K562 (cell line): ENCODE results near the gene DNAJC1. TPM values are rescaled to one million over a fixed set of nuclear protein-coding genes. Genes with fewer than 3 reads are reported as not detected.
A peak's percentile ranks its signal among the peaks of the same experiment; 100 is the strongest.

ENCODE experiments used
- ARID1B ChIP-seq: fragments of 450-650 bp; IDR thresholded peaks from 2 replicates; pipeline ENCODE4 v1.6.1; 2016; ENCODE audit warnings: antibody characterized with exemption, mild to moderate bottlenecking, inconsistent platforms
- ATF1 ChIP-seq, 2 experiments: fragments of 450-650 bp in 1 of 2; IDR thresholded peaks; 2 replicates each; pipeline ENCODE4 v1.6.1; 2016; ENCODE audit warnings: missing compliant biosample characterization in 1 of 2, missing genetic modification characterization in 1 of 2
- CHD7 ChIP-seq: fragments of 200-600 bp; sonication (generic); IDR thresholded peaks from one replicate; pipeline ENCODE4 v1.6.1; 2012; ENCODE audit warnings: mild to moderate bottlenecking, low read depth, low read length, inconsistent platforms
- KHSRP ChIP-seq: fragments of 450-650 bp; IDR thresholded peaks from 2 replicates; pipeline ENCODE4 v1.6.1; 2017
- NFIC ChIP-seq: fragments of 450-650 bp; IDR thresholded peaks from 2 replicates; pipeline ENCODE4 v1.6.1; 2017; ENCODE audit warnings: mild to moderate bottlenecking, inconsistent platforms
- NFXL1 ChIP-seq: fragments of 450-650 bp; formaldehyde crosslinking; IDR thresholded peaks from 2 replicates; pipeline ENCODE4 v1.4.0; 2021; ENCODE audit warnings: mild to moderate bottlenecking
- NR1H2 ChIP-seq: sonication (generic); formaldehyde crosslinking; IDR thresholded peaks from 2 replicates; pipeline ENCODE4 v1.4.0; 2020; ENCODE audit warnings: mild to moderate bottlenecking, missing genetic modification reagents
- RERE ChIP-seq: sonication (generic); formaldehyde crosslinking; IDR thresholded peaks from 2 replicates; pipeline ENCODE4 v1.8.0; 2023; ENCODE audit warnings: missing genetic modification reagents, mild to moderate bottlenecking, borderline replicate concordance
- ZEB2 ChIP-seq: fragments of 450-650 bp; IDR thresholded peaks from 2 replicates; pipeline ENCODE4 v1.6.1; 2016
- ZNF175 ChIP-seq: fragments of 200-800 bp; sonication (Bioruptor generic); IDR thresholded peaks from 2 replicates; pipeline ENCODE4 v1.6.1; 2016; ENCODE audit warnings: low read depth, mild to moderate bottlenecking, missing genetic modification characterization, missing compliant biosample characterization
- polyA plus RNA-seq, 8 experiments: library from polyadenylated mRNA; depleted of rRNA in 4 of 8; stranded (reverse) in 5 of 8; unstranded in 3 of 8; fragments of >200 nt; fragmentation: Nextera tagmentation in 2 of 8; fragmentation: Illumina TruSeq in 1 of 8; extraction: Ambion mirVana in 2 of 8; extraction: Trizol in 1 of 8; gene quantifications; 2 replicates each; pipeline versions ENCODE4 v1.2.1 to v1.2.3, GENCODE V29; 2011 to 2014; ENCODE audit warnings: inconsistent platforms in 1 of 8, missing spikeins in 1 of 8
- total RNA-seq, 7 experiments: library from RNA; depleted of rRNA in 6 of 7; stranded (reverse); fragments of >200 nt in 6 of 7; fragmentation: Illumina TruSeq in 2 of 7; extraction: Trizol in 2 of 7; gene quantifications; 2 replicates each; pipeline versions ENCODE4 v1.2.1 to v1.2.3, GENCODE V29; 2011 to 2021; ENCODE audit warnings: low replicate concordance in 1 of 7
- TF ChIP-seq, protein P1 (sequence below): fragments of 250-450 bp; sonication (Bioruptor Pico); IDR thresholded peaks from 2 replicates; pipeline ENCODE4 v1.4.0; 2020; ENCODE audit warnings: mild to moderate bottlenecking

DNAJC1 gene
- total and polyA plus RNA-seq, 9 of the 15 experiments (the other 6 are each of a cell fraction or from before 2014, with no cell fraction given), result 5.4 to 77.6 (median 40.3) TPM

DNA sequence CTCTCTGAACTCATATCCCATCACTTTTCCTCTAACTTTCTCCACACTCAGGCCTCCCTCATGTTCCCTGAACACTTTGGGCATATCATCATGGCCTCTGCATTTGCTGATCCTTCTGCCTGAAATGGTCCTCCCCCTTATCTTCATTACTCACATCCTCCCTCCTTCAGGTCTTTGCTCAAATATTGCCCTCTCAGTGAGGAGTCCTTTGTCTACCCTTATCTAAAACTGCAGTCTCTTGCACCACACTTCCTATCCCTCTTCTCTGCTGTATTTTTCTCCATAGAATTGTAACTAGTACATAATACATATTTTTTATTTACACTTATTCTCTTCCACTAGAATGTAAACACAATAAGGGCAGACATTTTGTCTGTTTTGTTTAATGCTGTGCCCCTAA is 41.7 kb downstream of the DNAJC1 start (continued):
- no peak for TF ChIP-seq CHD7
- TF ChIP-seq NR1H2 (CRISPR knock-in tag), result no peak
- TF ChIP-seq ZEB2, result peak; percentile 67
- TF ChIP-seq ARID1B, result peak; percentile 94
- no peak for TF ChIP-seq ATF1 (CRISPR knock-in tag; IDR thresholded peaks at IDR 0.05)
- TF ChIP-seq ATF1 (tag; IDR thresholded peaks at IDR 0.05), result no peak; the same call in 1 of the 2 replicates
- no peak for TF ChIP-seq KHSRP
- TF ChIP-seq NFXL1 (CRISPR knock-in tag), result no peak
- TF ChIP-seq NFIC, result peak; percentile 59
- TF ChIP-seq, protein P1, sequence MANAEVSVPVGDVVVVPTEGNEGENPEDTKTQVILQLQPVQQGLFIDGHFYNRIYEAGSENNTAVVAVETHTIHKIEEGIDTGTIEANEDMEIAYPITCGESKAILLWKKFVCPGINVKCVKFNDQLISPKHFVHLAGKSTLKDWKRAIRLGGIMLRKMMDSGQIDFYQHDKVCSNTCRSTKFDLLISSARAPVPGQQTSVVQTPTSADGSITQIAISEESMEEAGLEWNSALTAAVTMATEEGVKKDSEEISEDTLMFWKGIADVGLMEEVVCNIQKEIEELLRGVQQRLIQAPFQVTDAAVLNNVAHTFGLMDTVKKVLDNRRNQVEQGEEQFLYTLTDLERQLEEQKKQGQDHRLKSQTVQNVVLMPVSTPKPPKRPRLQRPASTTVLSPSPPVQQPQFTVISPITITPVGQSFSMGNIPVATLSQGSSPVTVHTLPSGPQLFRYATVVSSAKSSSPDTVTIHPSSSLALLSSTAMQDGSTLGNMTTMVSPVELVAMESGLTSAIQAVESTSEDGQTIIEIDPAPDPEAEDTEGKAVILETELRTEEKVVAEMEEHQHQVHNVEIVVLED (CRISPR knock-in tag), result no peak
- TF ChIP-seq RERE, result no peak
- no peak for TF ChIP-seq ZNF175 (CRISPR knock-in tag)
